H1 (cell line): ENCODE data around the gene SMARCA5. TPM values are rescaled to one million over a fixed set of nuclear protein-coding genes. Genes with fewer than 3 reads are reported as not detected.

Source experiments
- CEBPB ChIP-seq: IDR thresholded peaks from 2 replicates; pipeline ENCODE4 v1.6.1; 2012; ENCODE audit warnings: low read depth, low read length
- RBBP5 ChIP-seq: IDR thresholded peaks from 2 replicates; pipeline ENCODE4 v1.7.1; 2012; ENCODE audit warnings: low read depth, mild to moderate bottlenecking, inconsistent platforms, low read length, moderate library complexity, borderline replicate concordance
- SP2 ChIP-seq: IDR thresholded peaks from 2 replicates; pipeline ENCODE4 v1.6.1; 2012; ENCODE audit warnings: mild to moderate bottlenecking, low read length, inconsistent platforms
- TAF1 ChIP-seq: IDR thresholded peaks from 2 replicates; pipeline ENCODE4 v1.6.1; 2011; ENCODE audit warnings: mild to moderate bottlenecking, low read depth, low read length
- polyA plus RNA-seq, 7 experiments: library from polyadenylated mRNA; depleted of rRNA in 3 of 7; stranded (reverse) in 5 of 7; unstranded in 2 of 7; fragments of >200 nt in 5 of 7; fragments of 200-250 nt in 2 of 7; gene quantifications; 1 replicate in 5 of 7; 2 replicates in 1 of 7; 4 replicates in 1 of 7; pipeline versions ENCODE4 v1.2.1 to v1.2.3, GENCODE V29; 2011 to 2013; ENCODE audit warnings: missing spikeins in 2 of 7, mixed read lengths in 2 of 7
- total RNA-seq: library from RNA; stranded (reverse); fragmentation: NEBNext Ultra II Directional; extraction: Animal tissue kit (Norgen Biotek cat#: 25700); gene quantifications from 2 replicates; pipeline ENCODE4 v1.2.1, GENCODE V29; 2021
- TF ChIP-seq, protein P1 (sequence below): fragments of 300-600 bp; sonication (generic); IDR thresholded peaks from 2 replicates; pipeline ENCODE4 v1.7.1; 2012; ENCODE audit warnings: low read length, moderate library complexity, mild to moderate bottlenecking, inconsistent platforms; ENCODE audit not compliant: insufficient replicate concordance
- TF ChIP-seq, protein P2 (sequence below): IDR thresholded peaks from 2 replicates; pipeline ENCODE4 v1.6.1; 2012; ENCODE audit warnings: inconsistent platforms

The SMARCA5 gene
- total and polyA plus RNA-seq, 2 of the 8 experiments (the other 6 are each of a cell fraction or from before 2014, with no cell fraction given), result 13.9 to 112 TPM

DNA sequence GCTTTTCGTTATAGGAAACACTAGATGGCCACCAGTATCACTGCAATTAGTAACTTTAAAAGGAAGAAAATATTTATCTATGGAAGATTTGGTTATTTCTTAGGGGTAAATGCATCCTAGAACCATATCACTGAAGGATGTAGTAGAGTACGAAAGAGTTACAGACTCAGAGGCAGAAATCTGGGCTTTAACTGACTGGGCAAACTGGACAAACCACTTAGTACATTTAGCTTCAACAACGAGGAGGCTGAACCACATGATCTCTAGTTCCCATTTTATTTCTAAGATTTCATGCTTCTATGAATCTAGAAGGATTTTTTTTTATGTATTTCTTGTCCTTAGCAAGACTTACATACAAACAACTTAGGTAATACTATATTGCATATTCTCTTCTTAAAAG, 93.0 kb downstream of the SMARCA5 start (continued):
- TF ChIP-seq, protein P1, sequence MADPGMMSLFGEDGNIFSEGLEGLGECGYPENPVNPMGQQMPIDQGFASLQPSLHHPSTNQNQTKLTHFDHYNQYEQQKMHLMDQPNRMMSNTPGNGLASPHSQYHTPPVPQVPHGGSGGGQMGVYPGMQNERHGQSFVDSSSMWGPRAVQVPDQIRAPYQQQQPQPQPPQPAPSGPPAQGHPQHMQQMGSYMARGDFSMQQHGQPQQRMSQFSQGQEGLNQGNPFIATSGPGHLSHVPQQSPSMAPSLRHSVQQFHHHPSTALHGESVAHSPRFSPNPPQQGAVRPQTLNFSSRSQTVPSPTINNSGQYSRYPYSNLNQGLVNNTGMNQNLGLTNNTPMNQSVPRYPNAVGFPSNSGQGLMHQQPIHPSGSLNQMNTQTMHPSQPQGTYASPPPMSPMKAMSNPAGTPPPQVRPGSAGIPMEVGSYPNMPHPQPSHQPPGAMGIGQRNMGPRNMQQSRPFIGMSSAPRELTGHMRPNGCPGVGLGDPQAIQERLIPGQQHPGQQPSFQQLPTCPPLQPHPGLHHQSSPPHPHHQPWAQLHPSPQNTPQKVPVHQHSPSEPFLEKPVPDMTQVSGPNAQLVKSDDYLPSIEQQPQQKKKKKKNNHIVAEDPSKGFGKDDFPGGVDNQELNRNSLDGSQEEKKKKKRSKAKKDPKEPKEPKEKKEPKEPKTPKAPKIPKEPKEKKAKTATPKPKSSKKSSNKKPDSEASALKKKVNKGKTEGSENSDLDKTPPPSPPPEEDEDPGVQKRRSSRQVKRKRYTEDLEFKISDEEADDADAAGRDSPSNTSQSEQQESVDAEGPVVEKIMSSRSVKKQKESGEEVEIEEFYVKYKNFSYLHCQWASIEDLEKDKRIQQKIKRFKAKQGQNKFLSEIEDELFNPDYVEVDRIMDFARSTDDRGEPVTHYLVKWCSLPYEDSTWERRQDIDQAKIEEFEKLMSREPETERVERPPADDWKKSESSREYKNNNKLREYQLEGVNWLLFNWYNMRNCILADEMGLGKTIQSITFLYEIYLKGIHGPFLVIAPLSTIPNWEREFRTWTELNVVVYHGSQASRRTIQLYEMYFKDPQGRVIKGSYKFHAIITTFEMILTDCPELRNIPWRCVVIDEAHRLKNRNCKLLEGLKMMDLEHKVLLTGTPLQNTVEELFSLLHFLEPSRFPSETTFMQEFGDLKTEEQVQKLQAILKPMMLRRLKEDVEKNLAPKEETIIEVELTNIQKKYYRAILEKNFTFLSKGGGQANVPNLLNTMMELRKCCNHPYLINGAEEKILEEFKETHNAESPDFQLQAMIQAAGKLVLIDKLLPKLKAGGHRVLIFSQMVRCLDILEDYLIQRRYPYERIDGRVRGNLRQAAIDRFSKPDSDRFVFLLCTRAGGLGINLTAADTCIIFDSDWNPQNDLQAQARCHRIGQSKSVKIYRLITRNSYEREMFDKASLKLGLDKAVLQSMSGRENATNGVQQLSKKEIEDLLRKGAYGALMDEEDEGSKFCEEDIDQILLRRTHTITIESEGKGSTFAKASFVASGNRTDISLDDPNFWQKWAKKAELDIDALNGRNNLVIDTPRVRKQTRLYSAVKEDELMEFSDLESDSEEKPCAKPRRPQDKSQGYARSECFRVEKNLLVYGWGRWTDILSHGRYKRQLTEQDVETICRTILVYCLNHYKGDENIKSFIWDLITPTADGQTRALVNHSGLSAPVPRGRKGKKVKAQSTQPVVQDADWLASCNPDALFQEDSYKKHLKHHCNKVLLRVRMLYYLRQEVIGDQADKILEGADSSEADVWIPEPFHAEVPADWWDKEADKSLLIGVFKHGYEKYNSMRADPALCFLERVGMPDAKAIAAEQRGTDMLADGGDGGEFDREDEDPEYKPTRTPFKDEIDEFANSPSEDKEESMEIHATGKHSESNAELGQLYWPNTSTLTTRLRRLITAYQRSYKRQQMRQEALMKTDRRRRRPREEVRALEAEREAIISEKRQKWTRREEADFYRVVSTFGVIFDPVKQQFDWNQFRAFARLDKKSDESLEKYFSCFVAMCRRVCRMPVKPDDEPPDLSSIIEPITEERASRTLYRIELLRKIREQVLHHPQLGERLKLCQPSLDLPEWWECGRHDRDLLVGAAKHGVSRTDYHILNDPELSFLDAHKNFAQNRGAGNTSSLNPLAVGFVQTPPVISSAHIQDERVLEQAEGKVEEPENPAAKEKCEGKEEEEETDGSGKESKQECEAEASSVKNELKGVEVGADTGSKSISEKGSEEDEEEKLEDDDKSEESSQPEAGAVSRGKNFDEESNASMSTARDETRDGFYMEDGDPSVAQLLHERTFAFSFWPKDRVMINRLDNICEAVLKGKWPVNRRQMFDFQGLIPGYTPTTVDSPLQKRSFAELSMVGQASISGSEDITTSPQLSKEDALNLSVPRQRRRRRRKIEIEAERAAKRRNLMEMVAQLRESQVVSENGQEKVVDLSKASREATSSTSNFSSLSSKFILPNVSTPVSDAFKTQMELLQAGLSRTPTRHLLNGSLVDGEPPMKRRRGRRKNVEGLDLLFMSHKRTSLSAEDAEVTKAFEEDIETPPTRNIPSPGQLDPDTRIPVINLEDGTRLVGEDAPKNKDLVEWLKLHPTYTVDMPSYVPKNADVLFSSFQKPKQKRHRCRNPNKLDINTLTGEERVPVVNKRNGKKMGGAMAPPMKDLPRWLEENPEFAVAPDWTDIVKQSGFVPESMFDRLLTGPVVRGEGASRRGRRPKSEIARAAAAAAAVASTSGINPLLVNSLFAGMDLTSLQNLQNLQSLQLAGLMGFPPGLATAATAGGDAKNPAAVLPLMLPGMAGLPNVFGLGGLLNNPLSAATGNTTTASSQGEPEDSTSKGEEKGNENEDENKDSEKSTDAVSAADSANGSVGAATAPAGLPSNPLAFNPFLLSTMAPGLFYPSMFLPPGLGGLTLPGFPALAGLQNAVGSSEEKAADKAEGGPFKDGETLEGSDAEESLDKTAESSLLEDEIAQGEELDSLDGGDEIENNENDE, result no peak
- TF ChIP-seq RBBP5 (no peak), TAF1 (no peak), CEBPB (no peak), SP2 (no peak)
- TF ChIP-seq, protein P2, sequence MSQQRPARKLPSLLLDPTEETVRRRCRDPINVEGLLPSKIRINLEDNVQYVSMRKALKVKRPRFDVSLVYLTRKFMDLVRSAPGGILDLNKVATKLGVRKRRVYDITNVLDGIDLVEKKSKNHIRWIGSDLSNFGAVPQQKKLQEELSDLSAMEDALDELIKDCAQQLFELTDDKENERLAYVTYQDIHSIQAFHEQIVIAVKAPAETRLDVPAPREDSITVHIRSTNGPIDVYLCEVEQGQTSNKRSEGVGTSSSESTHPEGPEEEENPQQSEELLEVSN, result no peak
- TF ChIP-seq, all 59 proteins: peak for 0
